ENCODE measurements around the gene LINGO1. TPM values are rescaled to one million over a fixed set of nuclear protein-coding genes. Genes with fewer than 3 reads are reported as not detected.
A peak's percentile ranks its signal among the peaks of the same experiment; 100 is the strongest.

LINGO1 gene
- total and polyA plus RNA-seq, 9 of the 15 experiments (the other 6 are each of a cell fraction or from before 2014, with no cell fraction given), result 0.07 to 15.3 (median 2.1) TPM

GRCh38 chr15:77622209-77622933 is 10.3 kb downstream of the LINGO1 start (continued):
- TF ChIP-seq USF2 (CRISPR knock-in tag; IDR thresholded peaks at IDR 0.05), result no peak
- no peak for TF ChIP-seq ZNF511 (CRISPR knock-in tag; IDR thresholded peaks at IDR 0.05)
- no peak for TF ChIP-seq MXI1 (IDR thresholded peaks at IDR 0.05; ENCODE audit: low read depth, low read length)
- 0 out of 4 replicates have a peak, but pooled peaks of 1 of the 2 experiments have one; percentile 38 for TF ChIP-seq UBTF (IDR thresholded peaks at IDR 0.05; ENCODE audit: borderline replicate concordance in 1 of 2, low read depth in 2 of 2, low read length in 2 of 2)
- TF ChIP-seq SREBF2 (CRISPR knock-in tag; IDR thresholded peaks at IDR 0.05), result no peak
- 0 out of 4 replicates have a peak, but pooled peaks of 1 of the 2 experiments have one; percentile 33 for TF ChIP-seq FOXK2 (conservative IDR thresholded peaks at IDR 0.05 in 1 of 2, IDR thresholded peaks at IDR 0.05 in 1 of 2; ENCODE audit: low read depth in 2 of 2)
- no peak for TF ChIP-seq SAP30 (IDR thresholded peaks at IDR 0.05; ENCODE audit: borderline replicate concordance, insufficient read depth, low read depth, low read length, poor library complexity, severe bottlenecking)
- TF ChIP-seq TAL1 (IDR thresholded peaks at IDR 0.05), result no peak
- no peak for TF ChIP-seq FOS (IDR thresholded peaks at IDR 0.05; ENCODE audit: extremely low read depth, insufficient read length)
- no peak; the same call in 1 of the 2 replicates for TF ChIP-seq CREM (IDR thresholded peaks at IDR 0.05; ENCODE audit: low read depth)
- TF ChIP-seq ZNF232 (CRISPR knock-in tag; IDR thresholded peaks at IDR 0.05), result no peak
- TF ChIP-seq ZBTB33 (CRISPR knock-in tag; IDR thresholded peaks at IDR 0.05), result no peak
- no peak for TF ChIP-seq ZNF584 (CRISPR knock-in tag; IDR thresholded peaks at IDR 0.05; ENCODE audit: low read depth)
- no peak for TF ChIP-seq NEUROD1 (IDR thresholded peaks at IDR 0.05; ENCODE audit: borderline replicate concordance, low read depth, low read length, partially characterized antibody)
- no peak for TF ChIP-seq USF1 (CRISPR knock-in tag; IDR thresholded peaks at IDR 0.05)
- no peak for TF ChIP-seq CREBBP (IDR thresholded peaks at IDR 0.05; ENCODE audit: low read depth, low read length)
- TF ChIP-seq FOXM1 (IDR thresholded peaks at IDR 0.05; ENCODE audit: low read depth), result no peak
- TF ChIP-seq FOXM1 (CRISPR knock-in tag; IDR thresholded peaks at IDR 0.05; ENCODE audit: low read depth), result no peak
- no peak for TF ChIP-seq TCF7L2 (IDR thresholded peaks at IDR 0.05; ENCODE audit: low read depth, low read length)
- TF ChIP-seq TCF3 (CRISPR knock-in tag; IDR thresholded peaks at IDR 0.05), result peak; percentile 63
